Keratinocyte (primary cell): Measurements from ENCODE around the gene DCLRE1C.

Source experiments
- CTCF ChIP-seq, 3 experiments: IDR thresholded peaks in 1 of 3; conservative IDR thresholded peaks in 1 of 3; optimal IDR thresholded peaks in 1 of 3; 2 replicates in 2 of 3; 3 replicates in 1 of 3; pipeline versions ENCODE3 to v1.5.1; 2011; ENCODE audit warnings: low read length in 3 of 3, mild to moderate bottlenecking in 3 of 3, moderate library complexity in 2 of 3, control low read depth in 1 of 3, inconsistent platforms in 1 of 3; ENCODE audit not compliant: insufficient read depth in 2 of 3; ENCODE audit errors: extremely low read depth in 1 of 3
- EZH2 ChIP-seq: IDR thresholded peaks from one replicate; pipeline ENCODE4 v1.6.1; 2012; ENCODE audit warnings: inconsistent platforms, mild to moderate bottlenecking, low read length, moderate library complexity

- TF ChIP-seq EZH2 (no peak), CTCF (optimal IDR thresholded peaks at IDR 0.05 in 1 of 3, IDR thresholded peaks at IDR 0.05 in 1 of 3, conservative IDR thresholded peaks at IDR 0.05 in 1 of 3; ENCODE audit: extremely low read depth in 1 of 3, insufficient read depth in 2 of 3, low read length in 3 of 3) (no peak)
Observed at GRCh38 chr10:14953424-14954000, 384 bp downstream of the DCLRE1C start.
